Esophagus mucosa (tissue), 1 donor: ENCODE measurements around the gene LRRC8D. TPM values are rescaled to one million over a fixed set of nuclear protein-coding genes. Genes with fewer than 3 reads are reported as not detected.
"Not testable (repeated sequence)": the region's sequence is repeated elsewhere in the genome, so short reads cannot be mapped to it uniquely, and the experiment has no call there.

Experiments
- ATAC-seq: fragments of 200-7000 bp; cut with Tn5 transposase; one replicate; pipeline ENCODE4 v1.9.1; 2020
- total RNA-seq: library from RNA; stranded (reverse); gene quantifications from one replicate; pipeline ENCODE4 v1.2.4, GENCODE V29; 2023
- donor health status: DM: yes; HTN: yes; CAD: no.

Gene LRRC8D
- 15.1 TPM for total RNA-seq

DNA sequence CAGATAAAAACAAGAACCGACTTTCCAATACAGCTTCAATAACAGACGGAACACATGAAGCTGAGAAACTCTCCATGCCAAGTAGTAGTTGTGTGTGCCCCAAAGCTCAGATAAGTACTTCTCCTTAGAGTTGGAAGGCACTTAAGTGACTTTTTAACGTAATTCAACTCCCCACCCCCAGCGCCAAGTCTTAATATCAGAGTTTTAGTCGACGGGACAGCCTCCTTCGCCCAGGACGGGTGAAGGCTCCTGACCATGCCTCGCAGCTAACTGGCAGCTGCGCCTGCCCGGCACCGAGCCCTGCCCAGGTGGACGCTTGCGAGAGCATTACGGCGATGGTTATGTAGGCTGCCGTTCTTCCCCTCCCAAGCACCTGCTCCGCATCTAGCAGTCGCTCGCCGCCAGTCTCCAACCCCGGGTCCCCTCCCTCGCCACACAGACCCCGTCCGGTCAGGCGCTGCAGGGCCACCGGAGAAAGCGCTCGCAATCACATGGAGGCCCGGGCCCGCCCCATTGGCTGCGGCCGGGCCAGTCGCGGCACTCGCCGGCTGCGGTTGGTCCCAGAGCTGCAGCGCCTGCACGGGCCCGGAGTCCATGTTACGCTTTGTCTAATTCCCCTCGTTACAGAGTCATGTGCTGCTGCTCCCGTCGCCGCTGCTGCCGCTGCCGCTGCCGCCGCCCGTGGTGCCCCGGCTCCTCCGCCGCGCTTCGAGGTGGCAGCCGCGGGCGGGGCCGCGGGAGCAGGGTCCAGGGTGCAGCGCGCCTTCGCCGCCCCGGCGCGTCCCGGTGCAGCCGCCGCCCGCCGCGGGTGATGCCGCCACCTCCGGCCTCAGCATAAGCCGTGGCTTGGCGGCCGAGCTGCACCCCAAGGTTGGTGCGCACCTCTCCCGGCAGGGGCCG lies at the start of gene LRRC8D:
LRRC8D (plus strand) TSS at position 611 of the 900 bp plus-strand sequence. CDS start 112,037 bp downstream, outside the sequence.
- ATAC-seq, result peak; percentile 93

DNA sequence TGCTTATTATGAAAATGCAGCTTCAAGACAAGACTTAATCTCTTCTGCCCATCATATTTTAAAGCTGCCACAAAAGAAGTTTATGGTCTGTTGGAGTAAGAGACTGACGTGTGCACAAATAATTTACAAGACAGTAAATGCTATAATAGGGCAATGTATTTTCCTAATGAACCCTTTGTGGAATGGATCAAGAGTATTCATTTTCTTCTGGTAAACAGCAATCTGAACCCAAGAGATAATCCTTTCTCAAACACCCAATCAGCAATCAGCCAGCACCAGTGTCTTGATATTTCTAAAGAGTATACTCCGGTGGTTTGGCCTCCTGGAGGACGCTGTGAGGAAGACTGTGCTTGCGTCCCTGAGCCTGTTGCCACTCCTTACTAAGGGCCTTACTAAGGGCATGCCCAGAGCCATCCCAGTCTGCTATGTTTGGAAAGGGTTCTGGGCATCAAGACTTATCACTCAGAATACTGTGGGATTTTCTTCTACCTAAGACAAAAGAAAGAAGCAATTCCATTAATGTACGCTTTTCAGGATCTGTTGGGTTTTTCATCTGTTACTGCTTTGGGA lies 48.8 kb upstream of the LRRC8D start:
- no peak for ATAC-seq

DNA sequence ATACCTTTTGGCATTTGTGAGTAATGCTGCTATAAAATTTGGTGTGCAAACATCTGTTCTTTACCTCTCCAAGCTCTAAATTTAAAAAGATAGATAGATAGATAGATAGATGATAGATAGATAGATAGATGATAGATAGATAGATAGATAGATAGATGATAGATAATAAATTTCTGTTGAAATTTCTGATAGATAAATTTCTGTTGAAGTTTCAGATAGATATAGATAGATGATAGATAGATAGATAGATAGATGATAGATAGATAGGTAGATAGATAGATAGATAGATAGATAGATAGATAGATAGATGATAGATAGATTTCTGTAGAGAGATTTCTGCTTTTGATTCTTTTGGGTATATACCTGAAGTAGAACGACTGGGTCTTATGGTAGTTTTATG lies 44.7 kb upstream of the LRRC8D start:
- not testable (repeated sequence) for ATAC-seq

DNA sequence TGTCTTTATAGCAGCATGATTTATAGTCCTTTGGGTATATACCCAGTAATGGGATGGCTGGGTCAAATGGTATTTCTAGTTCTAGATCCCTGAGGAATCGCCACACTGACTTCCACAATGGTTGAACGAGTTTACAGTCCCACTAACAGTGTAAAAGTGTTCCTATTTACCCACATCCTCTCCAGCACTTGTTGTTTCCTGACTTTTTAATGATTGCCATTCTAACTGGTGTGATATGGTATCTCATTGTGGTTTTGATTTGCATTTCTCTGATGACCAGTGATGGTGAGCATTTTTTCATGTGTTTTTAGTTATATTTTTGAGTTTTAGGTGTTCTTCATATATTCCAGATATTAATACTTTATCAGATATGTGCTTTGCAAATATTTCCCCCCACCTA lies 43.6 kb upstream of the LRRC8D start:
- ATAC-seq, result not testable (repeated sequence)

DNA sequence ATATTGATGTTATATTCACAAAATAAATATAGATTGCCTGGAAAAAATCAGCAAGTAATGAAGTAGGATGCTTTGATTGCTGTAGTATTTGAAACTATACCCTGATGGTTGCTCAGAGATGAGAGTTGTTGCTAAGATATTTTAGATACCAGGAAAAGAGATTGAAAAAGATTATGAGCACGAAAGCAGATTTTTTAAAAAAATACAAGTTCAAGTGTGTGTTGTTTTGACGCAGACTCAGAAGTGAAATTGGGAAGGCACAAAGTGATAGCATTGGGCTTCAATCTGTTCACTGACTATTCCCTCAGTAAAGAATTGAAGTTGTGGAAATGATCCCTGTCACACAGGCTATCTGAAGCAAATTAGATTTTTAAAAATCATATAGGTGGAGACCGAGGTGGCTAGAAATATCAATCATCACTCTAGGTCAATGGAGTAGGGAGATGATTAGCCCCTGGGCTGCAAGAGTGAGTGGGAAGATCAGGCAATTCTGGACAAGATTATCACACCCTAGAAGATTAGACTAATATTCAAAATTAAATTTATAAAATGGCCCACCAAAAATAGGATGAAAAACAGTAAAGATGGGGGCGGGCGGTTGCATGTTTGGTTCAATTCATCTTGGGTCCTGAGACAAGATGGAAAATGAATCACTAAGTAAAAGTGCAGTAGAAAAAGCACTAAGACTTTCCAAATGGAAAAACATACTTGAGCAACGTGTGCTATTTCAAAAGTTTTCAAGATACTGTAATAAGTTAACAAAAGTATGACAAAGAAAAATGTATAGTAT lies 41.5 kb upstream of the LRRC8D start:
- ATAC-seq, result no peak

DNA sequence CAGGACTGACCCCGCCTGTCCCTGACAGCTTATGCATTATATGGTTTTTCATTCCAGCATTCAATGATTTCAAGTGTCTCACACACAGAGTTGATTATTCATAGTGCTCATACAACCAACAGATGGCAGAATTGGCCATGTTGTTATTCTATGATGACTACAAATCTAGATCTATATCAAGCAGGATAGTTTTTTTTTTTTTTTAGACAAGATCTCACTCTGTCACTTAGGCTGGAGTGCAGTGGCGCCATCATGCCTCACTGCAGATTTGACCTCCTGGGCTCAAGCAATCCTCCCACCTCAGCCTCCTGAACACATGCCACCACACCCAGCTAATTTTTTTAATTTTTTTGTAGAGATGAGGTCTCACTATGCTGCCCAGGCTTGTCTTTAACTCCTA lies 40.1 kb upstream of the LRRC8D start:
- peak; percentile 45 for ATAC-seq

DNA sequence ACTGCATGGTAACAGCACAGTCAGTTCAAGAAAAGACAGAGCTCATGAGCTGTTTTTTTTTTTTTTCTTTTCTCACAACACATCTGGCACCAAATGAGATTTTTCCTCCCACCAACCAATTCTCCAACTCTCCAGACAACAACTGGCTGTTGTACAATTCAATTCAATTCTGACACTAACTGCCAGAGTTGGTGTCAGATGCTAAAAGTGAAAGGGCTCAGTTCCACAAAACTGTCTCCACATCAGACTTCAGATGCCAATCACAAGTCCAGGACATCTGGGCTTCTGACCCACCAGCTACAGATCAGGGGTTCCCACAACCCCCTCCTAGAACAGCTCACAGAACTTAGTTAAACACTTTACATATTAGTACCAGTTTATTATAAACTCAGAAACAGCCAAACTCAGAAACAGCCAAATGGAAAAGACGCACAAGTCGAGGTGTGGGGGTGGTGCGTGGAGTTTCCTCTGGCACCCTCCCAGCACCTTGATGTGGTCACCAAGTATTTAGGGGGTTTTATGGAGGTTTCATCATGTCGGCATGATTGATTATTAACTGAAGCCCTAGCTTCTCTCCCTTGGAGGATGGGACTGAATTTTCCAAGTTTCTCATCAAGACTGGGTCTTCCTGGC lies 39.2 kb upstream of the LRRC8D start:
- ATAC-seq, result no peak

DNA sequence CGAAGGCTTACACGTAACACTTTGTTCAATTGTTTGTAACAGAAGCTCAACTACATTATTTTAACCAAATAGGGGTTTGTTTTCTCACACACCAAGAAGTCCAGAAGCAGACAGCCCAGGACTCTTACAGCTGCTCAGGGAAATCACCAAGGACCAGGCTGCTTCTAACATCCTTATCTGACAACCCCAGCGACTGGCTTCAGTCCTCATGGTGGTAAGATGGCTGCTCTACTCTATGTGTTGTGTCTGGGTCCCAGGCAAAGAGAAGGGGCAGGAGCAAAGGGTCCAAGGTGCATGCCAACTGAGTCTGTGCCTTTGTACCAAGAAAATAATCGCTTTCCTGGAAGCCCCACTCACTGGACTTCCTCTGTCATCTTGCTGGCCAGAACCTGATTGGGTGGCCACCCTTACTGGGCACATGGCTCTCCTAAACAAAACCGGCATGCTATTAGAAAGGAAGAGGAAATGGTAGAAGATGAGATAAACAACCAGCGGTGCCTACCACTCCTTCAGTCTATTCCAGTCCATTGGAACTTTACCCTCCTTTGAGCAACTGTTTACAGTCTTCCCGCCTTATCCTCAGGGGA lies 34.1 kb upstream of the LRRC8D start:
- ATAC-seq, result no peak

DNA sequence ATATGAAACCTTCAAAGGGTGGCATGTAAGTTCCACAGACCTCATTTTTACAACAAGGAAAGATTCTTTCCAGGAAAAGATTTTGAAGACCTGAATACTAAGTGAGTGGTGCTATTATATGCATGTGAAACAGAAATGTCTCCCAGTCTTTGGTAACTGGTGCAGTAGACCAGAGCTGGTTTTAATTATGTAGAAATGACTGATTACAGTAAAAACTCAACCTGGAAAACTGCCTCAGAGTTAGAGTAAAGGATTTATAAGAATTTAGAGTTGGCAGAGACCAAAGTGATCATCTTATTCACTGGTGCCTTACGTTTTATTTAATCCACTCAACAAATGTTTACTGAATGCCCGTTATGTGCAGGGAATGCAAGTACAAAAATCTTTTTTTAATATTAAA lies 30.2 kb upstream of the LRRC8D start:
- ATAC-seq, result no peak

DNA sequence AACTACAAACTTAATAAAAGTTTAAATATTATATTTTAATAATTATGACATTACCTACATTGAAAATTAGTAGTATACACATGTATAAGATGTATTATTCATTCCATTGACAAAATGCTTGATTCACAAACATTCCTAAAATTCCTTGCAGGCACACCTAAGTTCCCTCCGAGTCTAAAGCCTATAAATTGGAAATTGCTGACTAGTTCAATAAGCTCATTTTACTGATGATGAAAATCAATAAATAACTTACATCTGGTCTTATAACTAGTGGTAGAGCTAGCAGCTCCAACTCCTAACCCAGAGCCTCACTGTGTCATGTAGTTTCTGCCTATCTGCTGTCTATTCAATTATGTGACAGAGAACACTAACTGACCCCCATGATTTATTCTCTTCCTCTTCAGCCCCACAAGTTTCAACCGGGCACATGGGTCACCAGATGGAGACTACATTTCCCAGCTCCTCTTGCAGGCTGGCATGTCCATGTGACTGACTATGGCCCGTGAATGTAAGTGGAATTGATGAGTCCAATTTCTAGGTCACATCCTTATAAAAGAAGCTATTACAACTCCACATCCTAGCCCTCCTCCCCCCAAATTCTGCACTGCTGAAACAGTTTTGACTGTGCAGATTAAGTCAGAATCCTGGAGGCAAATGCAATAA lies 29.6 kb upstream of the LRRC8D start:
- ATAC-seq, result no peak

DNA sequence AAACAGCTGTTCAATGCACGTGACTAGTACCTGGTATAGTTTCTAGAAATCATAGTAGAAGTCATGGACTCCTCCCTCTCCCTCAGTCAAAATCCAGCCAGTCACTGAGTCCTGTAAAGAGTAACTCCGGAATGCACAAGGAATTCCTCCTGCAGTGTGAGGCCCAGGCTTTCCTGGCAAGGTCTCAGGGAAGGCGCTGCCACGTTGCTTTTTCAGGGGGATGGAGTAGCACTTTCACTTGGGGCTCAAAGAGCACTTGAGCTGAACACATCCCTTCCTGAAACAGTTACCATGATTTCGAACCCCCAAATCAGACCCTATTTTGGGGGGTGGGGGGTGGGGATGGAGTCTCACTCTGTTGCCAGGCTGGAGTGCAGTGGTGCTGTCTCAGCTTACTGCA lies 26.4 kb upstream of the LRRC8D start:
- ATAC-seq, result no peak

DNA sequence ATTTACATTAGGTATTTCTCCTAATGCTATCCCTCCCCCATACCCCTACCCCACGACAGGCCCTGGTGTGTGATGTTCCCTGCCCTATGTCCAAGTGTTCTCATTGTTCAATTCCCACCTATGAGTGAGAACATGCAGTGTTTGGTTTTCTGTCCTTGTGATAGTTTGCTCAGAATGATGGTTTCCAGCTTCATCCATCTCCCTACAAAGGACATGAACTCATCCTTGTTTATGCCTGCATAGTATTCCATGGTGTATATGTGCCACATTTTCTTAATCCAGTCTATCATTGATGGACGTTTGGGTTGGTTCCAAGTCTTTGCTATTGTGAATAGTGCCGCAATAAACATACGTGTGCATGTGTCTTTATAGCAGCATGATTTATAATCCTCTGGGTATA lies 25.3 kb upstream of the LRRC8D start:
- ATAC-seq, result not testable (repeated sequence)

DNA sequence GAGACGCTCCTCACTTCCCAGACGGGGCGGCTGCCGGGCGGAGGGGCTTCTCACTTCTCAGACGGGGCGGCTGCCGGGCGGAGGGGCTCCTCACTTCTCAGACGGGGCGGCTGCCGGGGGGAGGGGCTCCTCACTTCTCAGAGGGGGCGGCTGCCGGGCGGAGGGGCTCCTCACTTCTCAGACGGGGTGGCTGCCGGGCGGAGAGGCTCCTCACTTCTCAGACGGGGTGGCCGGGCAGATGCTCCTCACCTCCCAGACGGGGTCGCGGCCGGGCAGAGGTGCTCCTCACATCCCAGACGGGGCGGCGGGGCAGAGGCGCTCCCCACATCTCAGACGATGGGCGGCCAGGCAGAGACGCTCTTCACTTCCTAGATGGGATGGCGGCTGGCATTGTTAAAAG lies 23.0 kb upstream of the LRRC8D start:
- ATAC-seq, result not testable (repeated sequence)

DNA sequence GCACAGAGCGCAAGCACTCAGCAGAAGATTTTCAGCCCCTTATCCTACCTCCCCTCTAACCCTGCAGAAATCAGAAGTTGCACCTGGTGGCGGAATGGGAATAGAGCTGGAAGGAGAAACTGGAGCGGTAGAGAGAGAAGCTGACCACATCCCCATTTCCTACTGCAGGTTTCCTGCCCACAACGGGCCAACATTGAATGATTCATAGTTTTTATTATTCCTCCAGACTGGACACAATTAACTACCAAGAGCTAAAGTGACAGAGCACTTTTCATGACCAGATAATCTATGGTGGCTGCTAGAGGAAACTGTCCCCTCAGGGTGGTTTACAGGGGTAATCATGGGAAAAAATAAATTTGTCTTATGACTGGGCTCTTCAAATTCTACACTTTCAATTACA lies 21.3 kb upstream of the LRRC8D start:
- ATAC-seq, result no peak

DNA sequence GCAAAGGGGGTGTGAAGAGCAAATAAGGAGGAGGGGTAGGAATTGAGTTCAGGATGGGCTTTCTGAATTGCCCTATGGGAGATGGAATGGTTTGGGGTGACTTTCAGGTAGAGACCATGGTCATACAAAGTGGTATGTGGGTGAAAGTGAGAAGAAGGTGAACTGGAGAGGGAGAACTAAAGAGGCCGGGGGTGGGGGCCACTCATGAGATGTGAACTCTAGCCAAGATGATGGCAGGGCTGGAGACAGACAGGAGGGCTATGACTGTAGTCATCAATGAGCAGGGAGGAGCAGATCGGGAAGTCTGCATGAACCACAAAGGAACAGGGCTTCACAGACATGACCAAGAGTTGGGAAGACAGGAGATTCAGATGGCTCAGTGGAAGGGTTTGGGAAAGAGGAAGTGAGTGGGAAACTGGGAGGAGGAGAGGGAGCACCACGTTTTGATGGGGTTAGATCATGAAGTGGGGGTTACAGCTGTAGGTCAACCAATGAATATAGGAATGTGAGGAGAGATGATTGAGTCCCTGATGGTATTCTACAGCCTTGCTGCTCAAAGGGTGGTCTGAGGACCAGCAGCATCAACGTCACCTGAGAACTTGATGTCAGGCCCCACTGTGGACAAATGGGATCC lies 20.7 kb upstream of the LRRC8D start:
- ATAC-seq, result no peak

DNA sequence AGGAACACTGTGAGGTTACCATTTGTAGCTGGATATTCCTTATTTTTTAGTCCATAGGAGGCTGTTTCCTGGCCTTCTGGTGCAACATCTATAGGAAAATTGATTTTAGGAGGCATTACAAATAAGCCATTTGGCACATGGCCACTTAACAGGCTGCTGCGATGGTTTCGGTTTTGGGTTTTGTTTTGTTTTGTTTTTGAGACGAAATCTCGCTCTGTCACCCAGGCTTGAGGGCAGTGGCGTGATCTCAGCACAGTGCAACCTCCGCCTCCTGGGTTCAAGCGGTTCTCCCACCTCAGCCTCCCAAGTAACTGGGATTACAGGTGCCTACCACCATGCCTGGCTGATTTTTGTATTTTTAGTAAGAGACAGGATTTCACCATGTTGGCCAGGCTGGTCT lies 20.1 kb upstream of the LRRC8D start:
- no peak for ATAC-seq

DNA sequence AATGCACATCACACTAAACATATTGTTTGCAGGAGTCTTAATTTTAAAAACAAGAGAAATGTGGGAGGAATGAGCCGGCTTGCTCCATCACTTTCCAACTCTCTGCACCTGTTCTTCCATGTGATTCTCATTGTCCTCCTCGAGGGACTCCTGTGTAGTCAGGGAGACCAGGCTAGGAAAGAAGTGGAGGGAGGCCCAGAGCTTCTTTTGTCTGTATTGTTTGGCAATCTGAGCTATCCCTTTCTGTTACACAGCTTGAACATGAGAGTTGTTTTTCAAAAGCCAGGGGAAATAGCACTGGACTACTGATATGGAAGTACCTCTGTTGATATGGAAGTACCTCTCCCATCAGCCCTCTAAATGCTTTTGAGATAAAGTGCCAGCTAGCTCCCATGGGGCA lies 18.8 kb upstream of the LRRC8D start:
- no peak for ATAC-seq

DNA sequence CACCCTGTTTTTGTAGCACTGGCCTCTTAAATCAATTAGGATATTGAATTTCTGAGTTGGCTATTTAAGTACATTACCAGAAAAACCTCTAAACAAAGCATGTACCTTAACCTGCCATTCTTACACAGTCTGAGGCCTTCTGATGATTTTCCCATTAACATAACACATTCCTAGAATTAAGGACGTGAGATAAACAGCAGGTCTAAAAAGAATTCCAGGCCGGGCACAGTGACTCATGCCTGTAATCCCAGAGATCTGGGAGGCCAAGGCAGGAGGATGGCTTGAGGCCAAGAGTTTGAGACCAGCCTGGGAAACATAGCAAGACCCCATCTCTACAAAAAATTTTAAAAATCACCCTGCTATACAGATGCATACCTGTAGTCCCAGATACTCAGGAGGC lies 18.0 kb upstream of the LRRC8D start:
- ATAC-seq, result no peak

DNA sequence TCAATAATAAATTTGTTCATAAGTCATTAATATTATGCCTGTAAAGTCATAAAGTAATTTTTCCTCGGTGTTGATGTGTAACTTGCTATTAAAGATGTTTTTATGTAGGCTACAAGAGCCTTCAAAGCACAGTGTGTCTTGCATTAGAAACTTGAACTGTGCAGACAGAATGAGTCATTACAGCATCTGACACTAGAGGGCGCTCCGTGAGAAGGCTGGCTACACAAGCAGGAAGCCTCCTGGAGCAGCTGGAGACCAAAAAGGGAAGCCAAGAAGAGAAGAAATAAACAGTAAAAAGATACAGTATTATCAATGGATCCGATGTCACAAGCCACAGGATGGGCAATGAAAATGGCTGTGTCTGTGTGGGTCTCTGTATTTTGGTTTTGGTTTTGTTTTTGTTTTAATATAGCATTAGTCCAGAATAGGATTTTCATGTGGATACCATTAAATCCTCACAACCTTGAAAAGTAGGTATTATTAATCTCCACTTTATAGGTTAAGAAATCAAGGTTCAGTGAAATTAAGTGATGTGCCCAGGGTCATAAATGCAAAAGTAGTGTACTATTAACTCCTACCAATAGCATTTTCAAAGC lies 16.1 kb upstream of the LRRC8D start:
- ATAC-seq, result peak; percentile 81

DNA sequence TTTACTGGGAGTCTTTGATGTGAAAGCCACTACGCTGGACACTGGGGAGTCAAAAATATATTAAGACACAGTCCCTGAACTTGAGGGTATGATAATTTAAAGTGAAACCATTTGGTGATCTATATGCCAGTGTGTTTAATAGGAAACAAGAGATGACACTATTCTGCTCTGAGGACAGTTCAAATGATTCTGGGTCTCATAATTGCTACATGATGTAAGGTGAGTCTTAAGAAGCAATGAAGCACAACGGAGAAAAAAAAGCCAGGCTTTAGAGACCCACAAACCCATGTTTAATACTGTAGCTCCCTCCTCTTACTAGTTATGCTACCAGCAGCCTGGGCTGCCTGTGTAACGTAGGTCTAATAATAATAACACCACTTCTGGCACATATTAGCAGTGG lies 14.2 kb upstream of the LRRC8D start:
- no peak for ATAC-seq

DNA sequence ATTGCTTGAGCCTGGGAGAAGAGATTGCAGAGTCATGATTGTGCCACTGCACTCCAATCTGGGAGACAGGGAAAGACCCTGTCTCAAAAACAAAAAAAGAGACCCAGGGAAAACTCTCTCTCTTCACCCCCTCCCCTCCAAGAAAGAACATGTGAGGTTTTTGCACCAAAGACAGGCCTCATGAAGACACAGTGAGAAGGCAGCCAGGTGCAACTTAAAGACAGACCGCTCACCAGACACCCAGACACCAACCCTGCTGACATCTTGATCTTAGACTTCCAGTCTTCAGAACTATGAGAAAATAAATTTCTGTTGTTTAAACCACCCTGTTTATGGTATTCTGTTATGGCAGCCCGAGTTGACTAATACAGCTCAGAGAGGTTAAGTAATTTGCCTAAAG lies 13.3 kb upstream of the LRRC8D start:
- ATAC-seq, result no peak
